Activated naive CD8-positive, alpha-beta T cell treated with anti-CD3 and anti-CD28 coated beads, Interleukin-2, amount 10 ng/mL, durations not matched to agents 7 days and 5 days (primary cell): ENCODE results near the gene TSPAN5. TPM values are rescaled to one million over a fixed set of nuclear protein-coding genes. Genes with fewer than 3 reads are reported as not detected.

Experiments used
- ATAC-seq: fragments of 150-1000 bp; cut with Tn5 transposase; one replicate; pipeline ENCODE4 v1.10.0; 2021; ENCODE audit warnings: low read depth, moderate library complexity
- POLR2A ChIA-PET: fragments of 350-600 bp; sonication (Branson Sonifier 250); formaldehyde crosslinking; loops from one replicate; lab custom pipeline; 2021; ENCODE audit warnings: antibody characterized with exemption; lab: Charles Lee
- DNase-seq: peaks from one replicate; pipeline ENCODE4 v3.0.0; 2021
- H3K27ac Mint-ChIP-seq: one replicate; pipeline ENCODE4 v1.8.0; 2022; ENCODE audit warnings: mild to moderate bottlenecking, mixed read lengths
- H3K27me3 Mint-ChIP-seq: one replicate; pipeline ENCODE4 v1.8.0; 2022; ENCODE audit warnings: mild to moderate bottlenecking, moderate library complexity, mixed read lengths
- H3K36me3 Mint-ChIP-seq: one replicate; pipeline ENCODE4 v1.8.0; 2021; ENCODE audit warnings: mild to moderate bottlenecking, mixed read lengths
- H3K4me1 Mint-ChIP-seq: one replicate; pipeline ENCODE4 v1.8.0; 2021; ENCODE audit warnings: mixed read lengths
- H3K4me3 Mint-ChIP-seq: one replicate; pipeline ENCODE4 v1.8.0; 2022; ENCODE audit warnings: mild to moderate bottlenecking, moderate library complexity, mixed read lengths
- H3K9me3 Mint-ChIP-seq: one replicate; pipeline ENCODE4 v1.8.0; 2021; ENCODE audit warnings: mixed read lengths
- total RNA-seq, 2 experiments: library from RNA; stranded (reverse); gene quantifications; one replicate each; pipeline ENCODE4 v1.2.3, GENCODE V29; 2021

Gene TSPAN5
- total RNA-seq, 2 experiments from 2014 or later, result 19.8 to 21.4 TPM

GRCh38 chr4:98514741-98515469 lies 143.5 kb downstream of the TSPAN5 start:
- H3K4me3 Mint-ChIP-seq, result no peak overlapping the region
- no peak for ATAC-seq

GRCh38 chr4:98512918-98513317 lies 145.5 kb downstream of the TSPAN5 start:
- ATAC-seq (no peak), DNase-seq (no peak)
- Mint-ChIP-seq H3K27me3 (no peaks in the 10 kb centered on the region), H3K27ac (no peak overlapping the region), H3K36me3 (peaks cover 18% of the 10 kb centered on the region), H3K4me1 (peaks cover 23% of the 10 kb centered on the region), H3K4me3 (no peak overlapping the region), H3K9me3 (peaks cover 3% of the 10 kb centered on the region)
- POLR2A ChIA-PET, result no interaction called here

More at GRCh38 chr4:98514741-98515469, 143.5 kb downstream of the TSPAN5 start:
- Mint-ChIP-seq H3K4me1 (peaks cover 34% of the 10 kb centered on the region), H3K27ac (peak overlapping the region; percentile 36), H3K9me3 (peaks cover 3% of the 10 kb centered on the region), H3K27me3 (no peaks in the 10 kb centered on the region), H3K36me3 (peaks cover 14% of the 10 kb centered on the region)
- POLR2A ChIA-PET, result no interaction called here
- no peak for DNase-seq

- ATAC-seq (peak; percentile 48), DNase-seq (no peak)
- no peaks in the 10 kb centered on the region for H3K27me3 Mint-ChIP-seq
- POLR2A ChIA-PET, result no interaction called here
- peak overlapping the region; percentile 10 for H3K4me3 Mint-ChIP-seq
- H3K9me3 Mint-ChIP-seq, result peaks cover under 1% of the 10 kb centered on the region
- H3K4me1 Mint-ChIP-seq, result peaks cover 22% of the 10 kb centered on the region
- H3K27ac Mint-ChIP-seq, result no peak overlapping the region
- H3K36me3 Mint-ChIP-seq, result peaks cover 19% of the 10 kb centered on the region
These were observed 147.5 kb downstream of the TSPAN5 start for GRCh38 chr4:98510757-98511517.

- POLR2A ChIA-PET, result no interaction called here
- no peaks in the 10 kb centered on the region for H3K9me3 Mint-ChIP-seq
- H3K36me3 Mint-ChIP-seq, result peaks cover 21% of the 10 kb centered on the region
- no peaks in the 10 kb centered on the region for H3K27me3 Mint-ChIP-seq
- peak overlapping the region; percentile 10 for H3K4me3 Mint-ChIP-seq
- ATAC-seq, result no peak
- DNase-seq, result no peak
- peaks cover 17% of the 10 kb centered on the region for H3K4me1 Mint-ChIP-seq
- H3K27ac Mint-ChIP-seq, result no peak overlapping the region
These were observed 148.1 kb downstream of the TSPAN5 start for GRCh38 chr4:98510340-98510739.

- Mint-ChIP-seq H3K4me3 (no peak overlapping the region), H3K27me3 (no peaks in the 10 kb centered on the region), H3K36me3 (peaks cover 23% of the 10 kb centered on the region), H3K4me1 (peaks cover 14% of the 10 kb centered on the region), H3K27ac (no peak overlapping the region), H3K9me3 (no peaks in the 10 kb centered on the region)
- POLR2A ChIA-PET, result no interaction called here
- ATAC-seq (no peak), DNase-seq (no peak)
These were observed 148.7 kb downstream of the TSPAN5 start for GRCh38 chr4:98509721-98510120.

GRCh38 chr4:98508829-98509598 lies 149.4 kb downstream of the TSPAN5 start:
- POLR2A ChIA-PET, result no interaction called here
- DNase-seq (no peak), ATAC-seq (no peak)
- no peak overlapping the region for H3K27ac Mint-ChIP-seq
- peaks cover 23% of the 10 kb centered on the region for H3K36me3 Mint-ChIP-seq
- no peaks in the 10 kb centered on the region for H3K9me3 Mint-ChIP-seq
- H3K4me3 Mint-ChIP-seq, result no peak overlapping the region
- H3K4me1 Mint-ChIP-seq, result peaks cover 12% of the 10 kb centered on the region
- no peaks in the 10 kb centered on the region for H3K27me3 Mint-ChIP-seq

- no peak overlapping the region for H3K4me3 Mint-ChIP-seq
- no peaks in the 10 kb centered on the region for H3K9me3 Mint-ChIP-seq
- DNase-seq, result no peak
- no peak for ATAC-seq
- no peak overlapping the region for H3K27ac Mint-ChIP-seq
- H3K27me3 Mint-ChIP-seq, result no peaks in the 10 kb centered on the region
- POLR2A ChIA-PET, result no interaction called here
- H3K4me1 Mint-ChIP-seq, result peaks cover 12% of the 10 kb centered on the region
- H3K36me3 Mint-ChIP-seq, result peaks cover 24% of the 10 kb centered on the region
These were observed 150.2 kb downstream of the TSPAN5 start for GRCh38 chr4:98508248-98508647.

- Mint-ChIP-seq H3K36me3 (peaks cover 34% of the 10 kb centered on the region), H3K4me1 (peaks cover 13% of the 10 kb centered on the region), H3K27ac (no peak overlapping the region), H3K27me3 (no peaks in the 10 kb centered on the region), H3K9me3 (peaks cover 2% of the 10 kb centered on the region), H3K4me3 (no peak overlapping the region)
- DNase-seq (no peak), ATAC-seq (no peak)
- POLR2A ChIA-PET, result no interaction called here
These were observed 151.1 kb downstream of the TSPAN5 start for GRCh38 chr4:98507299-98507698.

- POLR2A ChIA-PET, result no interaction called here
- no peak for ATAC-seq
- Mint-ChIP-seq H3K27ac (no peak overlapping the region), H3K27me3 (no peaks in the 10 kb centered on the region), H3K9me3 (peaks cover 2% of the 10 kb centered on the region), H3K4me3 (no peak overlapping the region), H3K36me3 (peaks cover 40% of the 10 kb centered on the region), H3K4me1 (peaks cover 17% of the 10 kb centered on the region)
- no peak for DNase-seq
These were observed 151.8 kb downstream of the TSPAN5 start for GRCh38 chr4:98506462-98507132.

GRCh38 chr4:98505992-98506391 lies 152.4 kb downstream of the TSPAN5 start:
- peaks cover 45% of the 10 kb centered on the region for H3K36me3 Mint-ChIP-seq
- no peak for ATAC-seq
- peaks cover 19% of the 10 kb centered on the region for H3K4me1 Mint-ChIP-seq
- peaks cover 5% of the 10 kb centered on the region for H3K9me3 Mint-ChIP-seq
- POLR2A ChIA-PET, result no interaction called here
- H3K27me3 Mint-ChIP-seq, result no peaks in the 10 kb centered on the region
- no peak overlapping the region for H3K27ac Mint-ChIP-seq
- H3K4me3 Mint-ChIP-seq, result no peak overlapping the region
- no peak for DNase-seq

GRCh38 chr4:98504091-98504490 lies 154.3 kb downstream of the TSPAN5 start:
- Mint-ChIP-seq H3K27me3 (no peaks in the 10 kb centered on the region), H3K4me3 (no peak overlapping the region), H3K9me3 (peaks cover 5% of the 10 kb centered on the region), H3K4me1 (peaks cover 14% of the 10 kb centered on the region), H3K27ac (no peak overlapping the region), H3K36me3 (peaks cover 40% of the 10 kb centered on the region)
- ATAC-seq, result no peak
- POLR2A ChIA-PET, result no interaction called here
- DNase-seq, result no peak

- H3K4me1 Mint-ChIP-seq, result peaks cover 15% of the 10 kb centered on the region
- DNase-seq (no peak), ATAC-seq (no peak)
- peaks cover 5% of the 10 kb centered on the region for H3K9me3 Mint-ChIP-seq
- POLR2A ChIA-PET, result no interaction called here
- H3K4me3 Mint-ChIP-seq, result no peak overlapping the region
- H3K27ac Mint-ChIP-seq, result no peak overlapping the region
- H3K27me3 Mint-ChIP-seq, result no peaks in the 10 kb centered on the region
- H3K36me3 Mint-ChIP-seq, result peaks cover 38% of the 10 kb centered on the region
These were observed 154.7 kb downstream of the TSPAN5 start for GRCh38 chr4:98503676-98504075.

- Mint-ChIP-seq H3K36me3 (peaks cover 38% of the 10 kb centered on the region), H3K27me3 (no peaks in the 10 kb centered on the region), H3K4me3 (no peak overlapping the region), H3K9me3 (peaks cover 5% of the 10 kb centered on the region), H3K27ac (no peak overlapping the region), H3K4me1 (peaks cover 19% of the 10 kb centered on the region)
- POLR2A ChIA-PET, result no interaction called here
- ATAC-seq, result no peak
- no peak for DNase-seq
These were observed 155.8 kb downstream of the TSPAN5 start for GRCh38 chr4:98502624-98503023.
